Activated naive CD4-positive, alpha-beta T cell treated with anti-CD3 and anti-CD28 coated beads, Interleukin-2, amount 50 U/mL, for 24 hours (primary cell): ENCODE results near the gene PRKAG3.

Source experiments
- H3K27ac Mint-ChIP-seq: one replicate; pipeline ENCODE4 v1.8.0; 2021; ENCODE audit warnings: mild to moderate bottlenecking, mixed read lengths
- H3K27me3 Mint-ChIP-seq: one replicate; pipeline ENCODE4 v1.8.0; 2021; ENCODE audit warnings: mixed read lengths
- H3K36me3 Mint-ChIP-seq: one replicate; pipeline ENCODE4 v1.8.0; 2021; ENCODE audit warnings: mixed read lengths
- H3K4me1 Mint-ChIP-seq: one replicate; pipeline ENCODE4 v1.8.0; 2021; ENCODE audit warnings: mixed read lengths
- H3K4me3 Mint-ChIP-seq: one replicate; pipeline ENCODE4 v1.8.0; 2021; ENCODE audit warnings: mild to moderate bottlenecking, mixed read lengths
- H3K9me3 Mint-ChIP-seq: one replicate; pipeline ENCODE4 v1.8.0; 2021; ENCODE audit warnings: mixed read lengths

PRKAG3 gene

DNA sequence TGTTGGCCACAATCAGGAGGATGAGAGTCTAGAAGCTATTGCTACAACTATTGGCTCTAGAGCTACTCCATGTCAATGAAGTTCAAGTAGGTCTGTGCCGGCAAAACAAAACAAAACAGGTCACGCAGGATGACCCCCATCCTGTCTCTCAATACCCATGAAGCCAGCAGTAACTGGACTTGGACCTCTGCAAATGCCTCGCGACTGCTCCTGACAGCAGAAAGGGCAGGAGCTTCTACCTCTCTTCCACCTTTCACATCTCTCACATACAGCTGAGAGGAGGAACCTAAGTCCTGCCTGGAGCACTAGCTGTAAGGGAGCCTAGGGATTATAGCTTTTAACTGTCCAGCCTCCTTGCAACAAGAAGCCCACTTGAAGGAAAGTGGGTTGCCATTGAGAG is 16.0 kb downstream of the PRKAG3 start:
- H3K27me3 Mint-ChIP-seq, result peaks cover 1% of the 10 kb centered on the region
- no peak overlapping the region for H3K4me3 Mint-ChIP-seq
- H3K27ac Mint-ChIP-seq, result no peak overlapping the region
- H3K4me1 Mint-ChIP-seq, result no peaks in the 10 kb centered on the region
- no peaks in the 10 kb centered on the region for H3K36me3 Mint-ChIP-seq
- no peaks in the 10 kb centered on the region for H3K9me3 Mint-ChIP-seq

- Mint-ChIP-seq H3K4me3 (no peak overlapping the region), H3K27ac (no peak overlapping the region), H3K9me3 (no peaks in the 10 kb centered on the region), H3K4me1 (no peaks in the 10 kb centered on the region), H3K27me3 (peaks cover 3% of the 10 kb centered on the region), H3K36me3 (no peaks in the 10 kb centered on the region)
Measured at GRCh38 chr2:218815244-218815637, 16.4 kb downstream of the PRKAG3 start.

DNA sequence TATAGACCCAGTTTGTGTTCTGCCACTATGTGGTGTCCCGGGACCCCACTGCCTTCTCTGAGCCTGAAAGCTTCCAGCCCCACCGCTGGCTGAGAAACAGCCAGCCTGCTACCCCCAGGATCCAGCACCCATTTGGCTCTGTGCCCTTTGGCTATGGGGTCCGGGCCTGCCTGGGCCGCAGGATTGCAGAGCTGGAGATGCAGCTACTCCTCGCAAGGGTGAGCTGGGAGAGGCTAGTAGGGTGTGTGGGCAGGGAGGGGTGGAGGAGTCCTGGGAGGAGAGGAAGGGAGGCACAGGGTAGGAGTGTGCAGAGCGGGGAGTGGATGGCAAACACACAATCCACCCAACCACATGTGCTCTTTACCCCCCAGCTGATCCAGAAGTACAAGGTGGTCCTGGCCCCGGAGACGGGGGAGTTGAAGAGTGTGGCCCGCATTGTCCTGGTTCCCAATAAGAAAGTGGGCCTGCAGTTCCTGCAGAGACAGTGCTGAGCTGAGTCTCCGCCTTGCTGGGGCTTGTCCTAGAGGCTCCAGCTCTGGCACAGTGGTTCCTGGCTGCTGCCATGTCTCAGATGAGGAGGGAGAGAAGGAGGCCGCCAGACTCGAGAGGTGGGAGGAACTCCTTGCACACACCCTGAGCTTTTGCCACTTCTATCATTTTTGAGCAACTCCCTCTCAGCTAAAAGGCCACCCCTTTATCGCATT is 16.9 kb downstream of the PRKAG3 start:
- Mint-ChIP-seq H3K36me3 (no peaks in the 10 kb centered on the region), H3K4me3 (no peak overlapping the region), H3K9me3 (no peaks in the 10 kb centered on the region), H3K4me1 (no peaks in the 10 kb centered on the region), H3K27ac (no peak overlapping the region), H3K27me3 (peaks cover 3% of the 10 kb centered on the region)

- H3K4me1 Mint-ChIP-seq, result no peaks in the 10 kb centered on the region
- peaks cover 9% of the 10 kb centered on the region for H3K27me3 Mint-ChIP-seq
- H3K27ac Mint-ChIP-seq, result no peak overlapping the region
- H3K4me3 Mint-ChIP-seq, result no peak overlapping the region
- no peaks in the 10 kb centered on the region for H3K9me3 Mint-ChIP-seq
- H3K36me3 Mint-ChIP-seq, result no peaks in the 10 kb centered on the region
Measured at GRCh38 chr2:218813771-218814460, 17.7 kb downstream of the PRKAG3 start.

DNA sequence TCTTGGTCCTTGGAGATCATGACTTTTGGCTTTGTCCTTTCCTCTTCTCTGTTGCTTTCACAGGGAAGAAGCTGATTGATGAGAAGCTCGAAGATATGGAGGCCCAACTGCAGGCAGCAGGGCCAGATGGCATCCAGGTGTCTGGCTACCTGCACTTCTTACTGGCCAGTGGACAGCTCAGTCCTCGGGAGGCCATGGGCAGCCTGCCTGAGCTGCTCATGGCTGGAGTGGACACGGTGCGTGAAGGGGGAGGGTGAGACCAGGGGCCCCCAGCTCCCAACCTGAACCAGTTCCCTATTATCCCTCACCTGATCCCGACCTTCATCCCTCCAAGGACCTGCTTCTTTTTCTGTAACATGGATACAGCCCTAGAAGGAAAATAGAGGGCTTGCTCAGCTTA is 18.7 kb downstream of the PRKAG3 start:
- no peak overlapping the region for H3K27ac Mint-ChIP-seq
- H3K4me3 Mint-ChIP-seq, result no peak overlapping the region
- H3K4me1 Mint-ChIP-seq, result no peaks in the 10 kb centered on the region
- no peaks in the 10 kb centered on the region for H3K36me3 Mint-ChIP-seq
- no peaks in the 10 kb centered on the region for H3K9me3 Mint-ChIP-seq
- H3K27me3 Mint-ChIP-seq, result peaks cover 13% of the 10 kb centered on the region

GRCh38 chr2:218812096-218812815 is 19.3 kb downstream of the PRKAG3 start:
- Mint-ChIP-seq H3K27me3 (peaks cover 14% of the 10 kb centered on the region), H3K4me1 (no peaks in the 10 kb centered on the region), H3K4me3 (no peak overlapping the region), H3K27ac (no peak overlapping the region), H3K9me3 (no peaks in the 10 kb centered on the region), H3K36me3 (no peaks in the 10 kb centered on the region)

- Mint-ChIP-seq H3K27ac (no peak overlapping the region), H3K4me1 (no peaks in the 10 kb centered on the region), H3K9me3 (no peaks in the 10 kb centered on the region), H3K36me3 (no peaks in the 10 kb centered on the region), H3K4me3 (no peak overlapping the region), H3K27me3 (peaks cover 17% of the 10 kb centered on the region)
Measured at GRCh38 chr2:218811382-218811781, 20.2 kb downstream of the PRKAG3 start.

- H3K27me3 Mint-ChIP-seq, result peaks cover 18% of the 10 kb centered on the region
Measured at GRCh38 chr2:218810256-218810655, 21.3 kb downstream of the PRKAG3 start.

GRCh38 chr2:218809515-218809914 is 22.1 kb downstream of the PRKAG3 start:
- Mint-ChIP-seq H3K27ac (no peak overlapping the region), H3K36me3 (no peaks in the 10 kb centered on the region), H3K4me1 (no peaks in the 10 kb centered on the region), H3K27me3 (peaks cover 19% of the 10 kb centered on the region), H3K9me3 (no peaks in the 10 kb centered on the region), H3K4me3 (no peak overlapping the region)

More at GRCh38 chr2:218810256-218810655, 21.3 kb downstream of the PRKAG3 start:
- no peaks in the 10 kb centered on the region for H3K36me3 Mint-ChIP-seq
- H3K4me1 Mint-ChIP-seq, result no peaks in the 10 kb centered on the region
- no peak overlapping the region for H3K4me3 Mint-ChIP-seq
- H3K9me3 Mint-ChIP-seq, result no peaks in the 10 kb centered on the region
- no peak overlapping the region for H3K27ac Mint-ChIP-seq

- Mint-ChIP-seq H3K9me3 (no peaks in the 10 kb centered on the region), H3K36me3 (no peaks in the 10 kb centered on the region), H3K4me3 (no peak overlapping the region), H3K27me3 (peaks cover 21% of the 10 kb centered on the region), H3K27ac (no peak overlapping the region), H3K4me1 (no peaks in the 10 kb centered on the region)
Measured at GRCh38 chr2:218807626-218808025, 24.0 kb downstream of the PRKAG3 start.

GRCh38 chr2:218806346-218806978 is 25.1 kb downstream of the PRKAG3 start:
- no peak overlapping the region for H3K4me3 Mint-ChIP-seq
- H3K36me3 Mint-ChIP-seq, result no peaks in the 10 kb centered on the region
- no peak overlapping the region for H3K27ac Mint-ChIP-seq
- no peaks in the 10 kb centered on the region for H3K4me1 Mint-ChIP-seq
- peaks cover 23% of the 10 kb centered on the region for H3K27me3 Mint-ChIP-seq
- H3K9me3 Mint-ChIP-seq, result no peaks in the 10 kb centered on the region

DNA sequence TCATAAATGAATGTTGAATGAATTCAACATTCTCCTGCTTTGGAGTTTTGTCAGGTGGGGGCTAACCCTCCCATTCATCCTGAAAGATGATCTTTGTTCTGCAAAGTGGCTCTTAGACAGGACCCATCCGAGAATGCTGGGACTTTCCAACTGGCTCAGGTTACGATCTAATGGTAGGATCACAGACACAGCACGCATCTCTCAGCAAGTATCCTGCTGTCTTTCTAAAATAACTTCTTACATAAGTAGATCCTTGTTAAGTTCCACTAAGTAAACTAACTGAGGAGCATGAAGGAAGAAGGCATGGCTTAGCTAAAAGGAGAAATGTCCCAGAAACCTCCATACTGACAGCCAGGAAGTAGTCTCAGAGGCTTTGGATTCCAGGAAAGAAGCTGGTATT is 26.0 kb downstream of the PRKAG3 start:
- Mint-ChIP-seq H3K4me1 (no peaks in the 10 kb centered on the region), H3K9me3 (no peaks in the 10 kb centered on the region), H3K36me3 (no peaks in the 10 kb centered on the region), H3K4me3 (no peak overlapping the region), H3K27me3 (peaks cover 21% of the 10 kb centered on the region), H3K27ac (no peak overlapping the region)

- Mint-ChIP-seq H3K27me3 (peaks cover 23% of the 10 kb centered on the region), H3K4me3 (no peak overlapping the region), H3K9me3 (no peaks in the 10 kb centered on the region), H3K36me3 (no peaks in the 10 kb centered on the region), H3K4me1 (no peaks in the 10 kb centered on the region), H3K27ac (no peak overlapping the region)
Measured at GRCh38 chr2:218804817-218805216, 26.8 kb downstream of the PRKAG3 start.

GRCh38 chr2:218802386-218802994 is 29.1 kb downstream of the PRKAG3 start:
- Mint-ChIP-seq H3K36me3 (no peaks in the 10 kb centered on the region), H3K9me3 (no peaks in the 10 kb centered on the region), H3K4me1 (no peaks in the 10 kb centered on the region), H3K4me3 (no peak overlapping the region), H3K27ac (no peak overlapping the region), H3K27me3 (peaks cover 20% of the 10 kb centered on the region)

- peaks cover 17% of the 10 kb centered on the region for H3K27me3 Mint-ChIP-seq
- H3K9me3 Mint-ChIP-seq, result no peaks in the 10 kb centered on the region
- no peak overlapping the region for H3K4me3 Mint-ChIP-seq
- no peaks in the 10 kb centered on the region for H3K4me1 Mint-ChIP-seq
- H3K36me3 Mint-ChIP-seq, result no peaks in the 10 kb centered on the region
- no peak overlapping the region for H3K27ac Mint-ChIP-seq
Measured at GRCh38 chr2:218799990-218800389, 31.6 kb downstream of the PRKAG3 start.
